H1 (cell line): Measurements from ENCODE around the gene KCNK7.

ENCODE experiments used
- CHD2 ChIP-seq: IDR thresholded peaks from 2 replicates; pipeline ENCODE4 v1.6.1; 2012; ENCODE audit warnings: low read length, improper control_type of control experiment
- CREB1 ChIP-seq: IDR thresholded peaks from 2 replicates; pipeline ENCODE4 v1.6.1; 2012; ENCODE audit warnings: inconsistent platforms
- CTCF ChIP-seq, 3 experiments: IDR thresholded peaks; 1 replicate in 2 of 3; 2 replicates in 1 of 3; pipeline versions ENCODE4 v1.5.1 to v1.6.1; 2011; ENCODE audit warnings: low read length in 3 of 3, mild to moderate bottlenecking in 3 of 3, inconsistent platforms in 2 of 3, low read depth in 1 of 3, moderate library complexity in 1 of 3; ENCODE audit not compliant: insufficient read depth in 1 of 3; ENCODE audit errors: control extremely low read depth in 1 of 3
- GTF2F1 ChIP-seq: IDR thresholded peaks from 2 replicates; pipeline ENCODE4 v1.6.1; 2012; ENCODE audit warnings: low read depth, low read length, improper control_type of control experiment, borderline replicate concordance
- HDAC2 ChIP-seq, 2 experiments: fragments of 300-600 bp in 1 of 2; sonication (generic) in 1 of 2; IDR thresholded peaks; 2 replicates each; pipeline ENCODE4 v1.6.1; 2011 to 2012; ENCODE audit warnings: low read depth in 2 of 2, low read length in 2 of 2, mild to moderate bottlenecking in 2 of 2, moderate library complexity in 2 of 2, borderline replicate concordance in 1 of 2, inconsistent platforms in 1 of 2
- POLR2AphosphoS5 ChIP-seq: IDR thresholded peaks from 2 replicates; pipeline ENCODE4 v1.6.1; 2011; ENCODE audit warnings: low read depth, low read length
- SIX5 ChIP-seq: IDR thresholded peaks from 2 replicates; pipeline ENCODE4 v1.6.1; 2011; ENCODE audit warnings: mild to moderate bottlenecking, low read depth, low read length
- SUZ12 ChIP-seq: fragments of 200-600 bp; sonication (generic); IDR thresholded peaks from 2 replicates; pipeline ENCODE4 v1.6.1; 2012; ENCODE audit warnings: mild to moderate bottlenecking, inconsistent platforms, low read length, moderate library complexity, mixed read lengths
- TAF1 ChIP-seq: IDR thresholded peaks from 2 replicates; pipeline ENCODE4 v1.6.1; 2011; ENCODE audit warnings: mild to moderate bottlenecking, low read depth, low read length
- YY1 ChIP-seq: IDR thresholded peaks from 2 replicates; pipeline ENCODE4 v1.6.1; 2011; ENCODE audit warnings: low read depth, mild to moderate bottlenecking, low read length

- TF ChIP-seq CTCF (IDR thresholded peaks at IDR 0.05; ENCODE audit: control extremely low read depth in 1 of 3, insufficient read depth in 1 of 3, low read depth in 1 of 3, low read length in 3 of 3) (no peak), GTF2F1 (no peak), POLR2AphosphoS5 (no peak), HDAC2 (IDR thresholded peaks at IDR 0.05; ENCODE audit: borderline replicate concordance in 1 of 2, low read depth in 2 of 2, low read length in 2 of 2) (no peak), SIX5 (no peak), CREB1 (no peak), CHD2 (no peak), TAF1 (no peak), YY1 (no peak), SUZ12 (no peak)
Observed at GRCh38 chr11:65573391-65574079, 22.1 kb downstream of the KCNK7 start.
